DND-41 (cell line): ENCODE data around the gene GATM.

ENCODE experiments used
- ATAC-seq: fragments of 200-7000 bp; cut with Tn5 transposase; 3 replicates; pipeline ENCODE4 v1.9.1; 2021; ENCODE audit warnings: low read depth; ENCODE audit not compliant: insufficient read depth
- DNase-seq: peaks from one replicate; pipeline ENCODE4 v3.0.0-alpha.2; 2020
- H2AFZ ChIP-seq: 2 replicates; pipeline ENCODE4 v1.6.0; 2012; ENCODE audit warnings: low read depth, low read length
- H3K27ac ChIP-seq: 2 replicates; pipeline ENCODE4 v1.5.1; 2012; ENCODE audit warnings: low read length, inconsistent platforms
- H3K27me3 ChIP-seq: fragments of 200-600 bp; sonication (generic); 2 replicates; pipeline ENCODE4 v1.6.0; 2012; ENCODE audit warnings: low read length, mild to moderate bottlenecking, inconsistent platforms; ENCODE audit not compliant: insufficient read depth, poor library complexity
- H3K36me3 ChIP-seq: 2 replicates; pipeline ENCODE4 v1.5.1; 2012; ENCODE audit warnings: low read length, inconsistent platforms; ENCODE audit not compliant: insufficient read depth
- H3K4me1 ChIP-seq: 2 replicates; pipeline ENCODE4 v1.5.1; 2012; ENCODE audit warnings: mild to moderate bottlenecking, low read length; ENCODE audit not compliant: insufficient read depth
- H3K4me2 ChIP-seq: 2 replicates; pipeline ENCODE4 v1.6.0; 2012; ENCODE audit warnings: mild to moderate bottlenecking, moderate library complexity, low read length, inconsistent platforms; ENCODE audit not compliant: insufficient read depth
- H3K4me3 ChIP-seq, 2 experiments: fragments of 200-600 bp in 1 of 2; shearing (Covaris generic) in 1 of 2; 2 replicates each; pipeline ENCODE4 v1.5.1; 2012 to 2016; ENCODE audit warnings: inconsistent platforms in 2 of 2, low read length in 2 of 2, mild to moderate bottlenecking in 2 of 2, low read depth in 1 of 2, moderate library complexity in 1 of 2
- H3K79me2 ChIP-seq: 2 replicates; pipeline ENCODE4 v1.6.0; 2012; ENCODE audit warnings: low read length, inconsistent platforms; ENCODE audit not compliant: insufficient read depth
- H3K9ac ChIP-seq: 2 replicates; pipeline ENCODE4 v1.6.0; 2012; ENCODE audit warnings: low read depth, mild to moderate bottlenecking, inconsistent platforms, low read length, moderate library complexity
- H3K9me3 ChIP-seq: 2 replicates; pipeline ENCODE4 v1.5.1; 2012; ENCODE audit warnings: low read length, moderate library complexity, mild to moderate bottlenecking, inconsistent platforms; ENCODE audit not compliant: insufficient read depth, severe bottlenecking
- H4K20me1 ChIP-seq: 2 replicates; pipeline ENCODE4 v1.6.0; 2012; ENCODE audit warnings: low read length; ENCODE audit not compliant: insufficient read depth
- EZH2 ChIP-seq: IDR thresholded peaks from 3 replicates; pipeline ENCODE4 v1.6.1; 2012; ENCODE audit warnings: borderline replicate concordance, low read depth, mild to moderate bottlenecking, moderate library complexity, low read length, inconsistent platforms; ENCODE audit not compliant: severe bottlenecking
- TF ChIP-seq, protein P1 (sequence below): IDR thresholded peaks from 2 replicates; pipeline ENCODE4 v1.5.1; 2012; ENCODE audit warnings: borderline replicate concordance, low read length, moderate library complexity, mild to moderate bottlenecking; ENCODE audit not compliant: poor library complexity, severe bottlenecking; ENCODE audit errors: extremely low read depth

Gene GATM

DNA sequence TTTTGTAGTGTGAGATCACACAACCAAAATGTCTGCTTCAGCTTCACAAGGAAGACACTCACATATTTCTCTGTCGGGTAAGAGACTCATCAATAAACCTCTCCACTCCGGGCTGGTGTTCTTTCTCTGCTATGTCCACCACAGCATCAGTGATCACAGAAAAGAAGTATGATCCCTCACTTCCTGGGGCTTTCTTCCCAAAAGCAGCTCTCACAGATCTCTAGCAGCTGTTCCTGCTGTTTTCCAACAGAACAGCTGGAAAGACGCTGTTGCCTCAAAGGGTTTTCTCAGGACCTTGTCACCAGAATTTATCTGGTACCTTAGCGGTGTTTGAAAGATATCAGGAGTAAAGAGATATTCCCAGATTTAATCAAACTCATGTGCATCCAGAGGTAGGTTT is 46.4 kb downstream of the GATM start:
- Histone ChIP-seq H3K79me2 (no peaks in the 10 kb centered on the region), H3K4me2 (no peak overlapping the region), H3K9me3 (no peaks in the 10 kb centered on the region), H3K4me3 (no peak overlapping the region), H4K20me1 (no peaks in the 10 kb centered on the region), H3K27me3 (no peaks in the 10 kb centered on the region), H3K36me3 (no peaks in the 10 kb centered on the region), H3K27ac (no peak overlapping the region), H2AFZ (no peak overlapping the region), H3K4me1 (no peaks in the 10 kb centered on the region), H3K9ac (no peak overlapping the region)
- TF ChIP-seq, protein P1, sequence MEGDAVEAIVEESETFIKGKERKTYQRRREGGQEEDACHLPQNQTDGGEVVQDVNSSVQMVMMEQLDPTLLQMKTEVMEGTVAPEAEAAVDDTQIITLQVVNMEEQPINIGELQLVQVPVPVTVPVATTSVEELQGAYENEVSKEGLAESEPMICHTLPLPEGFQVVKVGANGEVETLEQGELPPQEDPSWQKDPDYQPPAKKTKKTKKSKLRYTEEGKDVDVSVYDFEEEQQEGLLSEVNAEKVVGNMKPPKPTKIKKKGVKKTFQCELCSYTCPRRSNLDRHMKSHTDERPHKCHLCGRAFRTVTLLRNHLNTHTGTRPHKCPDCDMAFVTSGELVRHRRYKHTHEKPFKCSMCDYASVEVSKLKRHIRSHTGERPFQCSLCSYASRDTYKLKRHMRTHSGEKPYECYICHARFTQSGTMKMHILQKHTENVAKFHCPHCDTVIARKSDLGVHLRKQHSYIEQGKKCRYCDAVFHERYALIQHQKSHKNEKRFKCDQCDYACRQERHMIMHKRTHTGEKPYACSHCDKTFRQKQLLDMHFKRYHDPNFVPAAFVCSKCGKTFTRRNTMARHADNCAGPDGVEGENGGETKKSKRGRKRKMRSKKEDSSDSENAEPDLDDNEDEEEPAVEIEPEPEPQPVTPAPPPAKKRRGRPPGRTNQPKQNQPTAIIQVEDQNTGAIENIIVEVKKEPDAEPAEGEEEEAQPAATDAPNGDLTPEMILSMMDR: no peak
- no peak for TF ChIP-seq EZH2
- DNase-seq (no peak), ATAC-seq (no peak)

DNA sequence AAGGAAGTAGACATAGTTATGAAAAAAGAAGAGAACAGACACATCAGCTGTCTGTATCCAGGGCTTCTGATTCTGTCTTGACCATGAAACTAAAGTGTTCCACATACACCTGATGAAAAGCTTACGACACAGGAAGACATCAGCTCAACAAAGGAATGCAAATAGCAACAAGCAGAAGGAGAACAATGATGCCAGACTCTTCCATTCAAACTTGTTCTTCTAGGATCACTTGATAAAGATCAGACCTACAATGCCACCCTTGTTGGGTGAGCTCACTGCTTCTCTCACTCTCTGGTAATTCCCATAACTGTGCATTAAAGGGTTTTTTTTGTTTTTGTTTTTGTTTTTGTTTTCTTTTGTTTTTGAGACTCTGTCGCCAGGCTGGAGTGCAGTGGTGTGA is 49.7 kb downstream of the GATM start:
- Histone ChIP-seq H2AFZ (no peak overlapping the region), H3K79me2 (no peaks in the 10 kb centered on the region), H4K20me1 (no peaks in the 10 kb centered on the region), H3K4me1 (no peaks in the 10 kb centered on the region), H3K27ac (no peak overlapping the region), H3K27me3 (no peaks in the 10 kb centered on the region), H3K9ac (no peak overlapping the region), H3K36me3 (no peaks in the 10 kb centered on the region), H3K4me2 (no peak overlapping the region), H3K4me3 (no peak overlapping the region), H3K9me3 (no peaks in the 10 kb centered on the region)
- TF ChIP-seq EZH2: no peak
- TF ChIP-seq, protein P1: no peak
- DNase-seq: no peak
- ATAC-seq: no peak

DNA sequence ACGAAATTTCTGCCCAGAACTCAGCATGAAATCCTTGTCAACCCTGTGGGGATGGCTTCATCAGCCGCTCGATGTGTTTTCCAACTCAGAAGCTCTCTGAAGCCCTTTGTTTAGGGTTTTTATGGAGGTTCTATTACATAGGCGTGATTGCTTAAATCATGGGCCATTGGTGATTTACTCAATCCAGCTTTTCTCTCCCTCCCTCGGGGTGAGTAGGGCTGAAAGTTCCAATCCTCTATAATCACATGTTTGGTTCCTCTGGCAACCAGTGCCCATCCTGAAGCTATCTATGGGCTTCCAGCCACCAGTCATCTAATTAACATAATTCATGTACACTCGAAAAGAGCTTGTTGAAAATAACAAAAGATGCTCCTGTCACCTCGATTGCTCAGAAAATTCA is 51.6 kb downstream of the GATM start:
- no peaks in the 10 kb centered on the region for H3K4me1 ChIP-seq
- H3K27me3 ChIP-seq: no peaks in the 10 kb centered on the region
- H3K9ac ChIP-seq: no peak overlapping the region
- H3K36me3 ChIP-seq: no peaks in the 10 kb centered on the region
- no peak overlapping the region for H3K4me2 ChIP-seq
- DNase-seq: no peak
- no peak overlapping the region for H3K4me3 ChIP-seq
- no peak for ATAC-seq
- H3K9me3 ChIP-seq: no peaks in the 10 kb centered on the region
- no peak overlapping the region for H2AFZ ChIP-seq
- H3K79me2 ChIP-seq: no peaks in the 10 kb centered on the region
- TF ChIP-seq, protein P1: no peak
- TF ChIP-seq EZH2: no peak
- H4K20me1 ChIP-seq: no peaks in the 10 kb centered on the region
- H3K27ac ChIP-seq: no peak overlapping the region

DNA sequence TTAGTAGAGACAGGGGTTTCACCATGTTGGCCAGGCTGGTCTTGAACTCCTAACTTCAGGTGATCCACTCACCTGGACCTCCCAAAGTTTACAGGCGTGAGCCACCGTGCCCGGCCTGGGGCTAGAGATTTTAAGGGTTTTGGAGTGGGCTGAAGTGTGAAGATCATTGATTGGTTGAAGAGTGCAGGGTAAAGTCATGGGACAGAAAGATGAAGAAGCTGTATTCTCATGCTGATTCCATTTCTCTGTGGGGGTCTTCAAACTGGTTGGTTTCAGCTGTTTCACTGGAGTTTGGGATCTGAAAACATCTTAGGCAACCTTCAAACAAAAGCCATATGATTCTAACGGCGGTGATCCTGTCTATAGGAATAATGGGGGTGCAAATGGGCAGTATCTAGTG is 52.1 kb downstream of the GATM start:
- H3K9ac ChIP-seq: no peak overlapping the region
- TF ChIP-seq, protein P1: no peak
- no peak for TF ChIP-seq EZH2
- no peaks in the 10 kb centered on the region for H4K20me1 ChIP-seq
- no peak for ATAC-seq
- no peaks in the 10 kb centered on the region for H3K4me1 ChIP-seq
- DNase-seq: no peak
- H3K27me3 ChIP-seq: no peaks in the 10 kb centered on the region
- no peaks in the 10 kb centered on the region for H3K79me2 ChIP-seq
- H3K9me3 ChIP-seq: no peaks in the 10 kb centered on the region
- H3K4me3 ChIP-seq: no peak overlapping the region
- H2AFZ ChIP-seq: no peak overlapping the region
- H3K36me3 ChIP-seq: no peaks in the 10 kb centered on the region
- H3K27ac ChIP-seq: no peak overlapping the region
- no peak overlapping the region for H3K4me2 ChIP-seq
